Measurements from ENCODE around the gene SPECC1.

SPECC1 gene

GRCh38 chr17:20051624-20052023, 42.5 kb downstream of the SPECC1 start:
- Histone ChIP-seq H3K9me3 (ENCODE audit: control insufficient read depth, low read depth, low read length) (no peaks in the 10 kb centered on the region), H3K27ac (ENCODE audit: low read length) (no peak overlapping the region), H3K27me3 (ENCODE audit: control insufficient read depth, insufficient read depth, low read length) (no peaks in the 10 kb centered on the region), H3K4me3 (ENCODE audit: low read length) (no peak overlapping the region), H3K9ac (ENCODE audit: low read length) (no peak overlapping the region), H3K4me1 (ENCODE audit: control insufficient read depth, low read depth, low read length) (no peaks in the 10 kb centered on the region), H3K36me3 (ENCODE audit: control insufficient read depth, low read depth, low read length) (no peaks in the 10 kb centered on the region)

DNA sequence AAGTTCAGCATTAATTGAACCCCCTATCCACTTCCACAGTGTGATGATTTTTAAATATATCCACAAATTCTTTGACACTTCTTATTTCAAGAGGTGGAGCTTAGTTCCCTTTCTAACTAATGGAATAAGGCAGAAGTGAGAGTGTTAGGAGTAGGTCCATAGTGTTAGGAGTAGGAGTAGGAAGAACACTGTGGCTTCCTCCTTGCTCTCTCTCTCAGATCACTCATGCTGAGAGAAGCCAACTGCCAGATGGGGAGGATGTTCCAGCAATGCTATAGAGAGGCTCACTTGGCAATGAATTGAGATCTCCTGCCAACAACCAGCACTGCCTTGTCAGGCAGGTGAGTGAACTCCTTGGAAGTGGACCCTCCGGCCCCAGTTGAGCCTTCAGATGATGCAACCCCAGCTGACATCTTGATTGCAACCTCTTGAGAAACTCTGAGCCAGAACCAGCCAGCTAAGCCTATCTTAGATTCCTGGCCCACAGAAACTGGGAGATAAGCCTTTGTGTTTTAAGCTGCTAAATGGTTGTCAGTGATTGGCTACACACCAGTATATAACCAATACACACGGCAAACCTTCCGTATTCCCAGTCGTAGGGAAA, 44.3 kb downstream of the SPECC1 start:
- Histone ChIP-seq H3K9ac (ENCODE audit: low read length) (no peak overlapping the region), H3K27me3 (ENCODE audit: control insufficient read depth, insufficient read depth, low read length) (no peaks in the 10 kb centered on the region), H3K4me1 (ENCODE audit: control insufficient read depth, low read depth, low read length) (no peaks in the 10 kb centered on the region), H3K4me3 (ENCODE audit: low read length) (no peak overlapping the region), H3K36me3 (ENCODE audit: control insufficient read depth, low read depth, low read length) (no peaks in the 10 kb centered on the region), H3K9me3 (ENCODE audit: control insufficient read depth, low read depth, low read length) (no peaks in the 10 kb centered on the region), H3K27ac (ENCODE audit: low read length) (no peak overlapping the region)

- no peak overlapping the region for H3K9ac ChIP-seq (ENCODE audit: low read length)
- H3K4me3 ChIP-seq (ENCODE audit: low read length), result no peak overlapping the region
- H3K27me3 ChIP-seq (ENCODE audit: control insufficient read depth, insufficient read depth, low read length), result no peaks in the 10 kb centered on the region
- no peaks in the 10 kb centered on the region for H3K9me3 ChIP-seq (ENCODE audit: control insufficient read depth, low read depth, low read length)
- H3K27ac ChIP-seq (ENCODE audit: low read length), result no peak overlapping the region
- H3K4me1 ChIP-seq (ENCODE audit: control insufficient read depth, low read depth, low read length), result peaks cover 9% of the 10 kb centered on the region
- no peaks in the 10 kb centered on the region for H3K36me3 ChIP-seq (ENCODE audit: control insufficient read depth, low read depth, low read length)
Observed at GRCh38 chr17:20059728-20060188, 50.6 kb downstream of the SPECC1 start.

GRCh38 chr17:20063665-20064648, 54.8 kb downstream of the SPECC1 start:
- H3K9me3 ChIP-seq (ENCODE audit: control insufficient read depth, low read depth, low read length), result no peaks in the 10 kb centered on the region
- no peaks in the 10 kb centered on the region for H3K36me3 ChIP-seq (ENCODE audit: control insufficient read depth, low read depth, low read length)
- no peak overlapping the region for H3K4me3 ChIP-seq (ENCODE audit: low read length)
- no peak overlapping the region for H3K27ac ChIP-seq (ENCODE audit: low read length)
- no peak overlapping the region for H3K9ac ChIP-seq (ENCODE audit: low read length)
- H3K4me1 ChIP-seq (ENCODE audit: control insufficient read depth, low read depth, low read length), result peaks cover 9% of the 10 kb centered on the region
- H3K27me3 ChIP-seq (ENCODE audit: control insufficient read depth, insufficient read depth, low read length), result no peaks in the 10 kb centered on the region

DNA sequence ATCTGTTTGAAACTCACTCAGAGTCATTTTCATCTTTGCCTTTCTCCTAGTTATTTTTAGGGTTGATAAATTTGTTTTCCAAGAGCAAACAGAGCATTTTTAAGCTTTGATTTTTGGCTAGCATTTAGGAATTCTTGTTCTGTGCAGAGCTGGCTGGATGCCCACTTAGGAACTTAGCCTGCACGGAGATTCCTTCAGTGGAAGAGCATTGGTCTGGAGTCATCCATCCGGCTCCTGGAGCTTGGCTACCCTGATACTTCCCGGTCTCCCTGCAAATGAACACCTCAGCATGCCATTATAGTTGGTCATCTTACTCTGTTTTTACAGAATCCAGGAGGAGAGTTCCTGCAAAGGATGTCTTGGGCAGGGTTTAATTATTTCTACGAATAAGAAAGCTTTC, 57.1 kb downstream of the SPECC1 start:
- H3K27ac ChIP-seq (ENCODE audit: low read length), result no peak overlapping the region

GRCh38 chr17:20067711-20068110, 58.6 kb downstream of the SPECC1 start:
- Histone ChIP-seq H3K9ac (ENCODE audit: low read length) (no peak overlapping the region), H3K27me3 (ENCODE audit: control insufficient read depth, insufficient read depth, low read length) (no peaks in the 10 kb centered on the region), H3K9me3 (ENCODE audit: control insufficient read depth, low read depth, low read length) (no peaks in the 10 kb centered on the region), H3K36me3 (ENCODE audit: control insufficient read depth, low read depth, low read length) (no peaks in the 10 kb centered on the region), H3K4me3 (ENCODE audit: low read length) (no peak overlapping the region), H3K4me1 (ENCODE audit: control insufficient read depth, low read depth, low read length) (peaks cover 9% of the 10 kb centered on the region), H3K27ac (ENCODE audit: low read length) (no peak overlapping the region)

More for the DNA sequence above, 57.1 kb downstream of the SPECC1 start:
- H3K4me3 ChIP-seq (ENCODE audit: low read length), result no peak overlapping the region
- H3K9me3 ChIP-seq (ENCODE audit: control insufficient read depth, low read depth, low read length), result no peaks in the 10 kb centered on the region
- H3K27me3 ChIP-seq (ENCODE audit: control insufficient read depth, insufficient read depth, low read length), result no peaks in the 10 kb centered on the region
- H3K9ac ChIP-seq (ENCODE audit: low read length), result no peak overlapping the region
- H3K36me3 ChIP-seq (ENCODE audit: control insufficient read depth, low read depth, low read length), result no peaks in the 10 kb centered on the region
- peaks cover 9% of the 10 kb centered on the region for H3K4me1 ChIP-seq (ENCODE audit: control insufficient read depth, low read depth, low read length)

DNA sequence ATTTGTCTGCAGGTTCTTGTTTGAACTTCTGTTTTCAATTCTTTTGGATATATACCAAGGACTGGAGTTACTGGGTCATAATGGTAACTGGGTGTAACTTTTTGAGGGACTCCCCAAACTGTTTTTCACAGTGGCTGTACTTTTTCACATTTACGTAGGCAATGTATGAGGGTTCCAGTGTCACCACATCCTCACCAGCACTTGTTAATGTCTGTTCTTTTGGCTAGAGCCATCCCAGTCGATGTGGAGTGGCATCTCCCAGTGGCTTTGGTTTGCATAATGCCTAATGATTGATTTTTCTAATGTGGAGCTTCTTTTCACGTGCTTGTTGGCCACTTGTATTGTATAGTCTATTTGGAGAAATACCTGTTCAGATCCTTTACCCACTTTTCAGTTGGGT, 59.3 kb downstream of the SPECC1 start:
- no peaks in the 10 kb centered on the region for H3K36me3 ChIP-seq (ENCODE audit: control insufficient read depth, low read depth, low read length)
- no peak overlapping the region for H3K9ac ChIP-seq (ENCODE audit: low read length)

DNA sequence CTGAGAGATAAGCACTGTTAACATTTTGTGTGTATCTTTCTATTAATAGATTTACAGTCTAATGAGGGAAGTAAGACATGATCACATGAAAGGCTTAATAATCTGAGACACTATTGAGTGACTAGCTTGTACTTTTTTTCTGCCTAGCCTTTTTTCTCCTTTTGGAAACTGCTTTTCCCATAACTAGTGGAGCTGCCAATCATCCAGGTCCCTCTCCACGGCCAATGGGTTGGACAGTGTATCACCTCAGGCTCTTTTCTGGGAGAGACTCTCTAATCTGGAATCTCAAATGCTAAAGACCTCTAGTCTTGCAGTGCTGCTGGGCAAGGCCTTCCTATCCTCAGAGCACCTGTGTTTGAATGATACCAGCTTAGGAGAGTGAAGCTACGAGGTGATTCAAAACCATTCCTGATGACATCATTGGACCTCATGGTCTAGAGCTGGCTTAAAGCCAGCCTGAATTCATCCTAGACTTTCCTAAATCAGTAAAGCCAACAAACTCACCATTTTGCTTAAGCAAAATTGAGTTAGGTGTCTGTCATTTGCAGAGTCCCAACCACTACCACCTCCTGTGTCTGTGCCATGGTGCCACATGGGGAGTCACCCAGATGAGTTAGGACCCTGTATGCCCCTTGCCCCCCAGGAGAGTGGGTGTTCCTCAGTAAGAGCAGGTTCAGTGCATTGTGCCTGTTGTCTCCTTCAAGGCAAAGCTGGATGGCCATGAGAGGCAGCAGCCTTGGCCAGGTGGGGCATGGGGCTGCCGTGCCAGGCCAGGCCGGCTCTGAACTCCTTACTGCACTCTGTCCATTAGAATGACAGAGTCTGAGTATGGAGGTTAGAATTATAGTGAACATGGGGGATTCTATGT, 62.9 kb downstream of the SPECC1 start:
- no peaks in the 10 kb centered on the region for H3K36me3 ChIP-seq (ENCODE audit: control insufficient read depth, low read depth, low read length)
- H3K27me3 ChIP-seq (ENCODE audit: control insufficient read depth, insufficient read depth, low read length), result no peaks in the 10 kb centered on the region
- no peaks in the 10 kb centered on the region for H3K9me3 ChIP-seq (ENCODE audit: control insufficient read depth, low read depth, low read length)
- no peak overlapping the region for H3K27ac ChIP-seq (ENCODE audit: low read length)
- H3K4me3 ChIP-seq (ENCODE audit: low read length), result no peak overlapping the region
- no peak overlapping the region for H3K9ac ChIP-seq (ENCODE audit: low read length)
- H3K4me1 ChIP-seq (ENCODE audit: control insufficient read depth, low read depth, low read length), result no peaks in the 10 kb centered on the region

More for the DNA sequence above, 59.3 kb downstream of the SPECC1 start:
- H3K4me1 ChIP-seq (ENCODE audit: control insufficient read depth, low read depth, low read length), result peaks cover 9% of the 10 kb centered on the region
- H3K4me3 ChIP-seq (ENCODE audit: low read length), result no peak overlapping the region
- no peaks in the 10 kb centered on the region for H3K27me3 ChIP-seq (ENCODE audit: control insufficient read depth, insufficient read depth, low read length)
- no peaks in the 10 kb centered on the region for H3K9me3 ChIP-seq (ENCODE audit: control insufficient read depth, low read depth, low read length)
- H3K27ac ChIP-seq (ENCODE audit: low read length), result no peak overlapping the region

- no peaks in the 10 kb centered on the region for H3K4me1 ChIP-seq (ENCODE audit: control insufficient read depth, low read depth, low read length)
Observed at GRCh38 chr17:20072692-20072992, 63.5 kb downstream of the SPECC1 start.

DNA sequence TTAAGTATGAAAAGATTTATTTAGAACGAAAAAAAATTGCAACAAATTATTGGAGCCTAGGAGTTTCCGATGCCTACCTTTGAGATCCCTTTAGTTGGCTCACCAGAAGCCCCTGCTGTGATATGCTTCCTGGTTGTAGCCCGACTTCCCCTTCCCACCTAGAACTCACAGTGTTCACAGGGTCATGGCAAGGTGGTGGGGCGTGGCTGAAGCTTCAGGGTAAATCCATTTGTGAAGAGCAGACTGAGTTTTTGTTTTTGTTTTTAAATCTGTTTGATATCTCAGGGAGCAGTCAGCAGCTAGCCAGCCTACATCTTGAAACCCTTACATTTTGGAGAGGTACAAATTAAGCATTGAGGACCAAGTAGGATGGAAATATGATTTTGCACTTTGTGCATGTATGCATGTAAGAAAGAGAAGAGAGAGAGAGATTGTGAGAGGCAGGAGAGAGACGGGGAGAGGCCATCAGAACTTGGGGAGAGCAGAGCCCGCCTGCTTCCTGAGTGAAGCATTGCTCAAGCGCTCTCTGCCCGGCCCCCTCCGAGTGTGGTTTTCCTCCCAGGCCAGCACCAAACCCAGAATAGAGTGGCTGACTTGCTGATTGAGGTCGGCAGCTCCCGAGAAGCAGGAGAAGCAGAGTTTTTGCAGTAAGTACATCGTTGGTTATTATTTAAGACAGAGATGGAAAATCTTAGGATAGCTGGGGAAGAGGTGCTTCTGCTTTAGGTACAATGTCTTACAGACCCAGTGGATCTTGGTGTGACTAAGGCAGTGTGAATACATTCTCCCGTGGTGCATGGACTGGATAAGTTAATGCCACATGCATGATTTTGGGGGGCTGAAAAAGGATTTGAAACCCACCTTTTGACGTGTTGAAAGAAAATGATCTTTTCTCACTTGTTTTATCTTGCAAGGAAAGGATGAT, 64.2 kb downstream of the SPECC1 start:
- Histone ChIP-seq H3K4me3 (ENCODE audit: low read length) (no peak overlapping the region), H3K9ac (ENCODE audit: low read length) (no peak overlapping the region)

More at GRCh38 chr17:20072692-20072992, 63.5 kb downstream of the SPECC1 start:
- no peak overlapping the region for H3K4me3 ChIP-seq (ENCODE audit: low read length)
- no peak overlapping the region for H3K9ac ChIP-seq (ENCODE audit: low read length)
- H3K27me3 ChIP-seq (ENCODE audit: control insufficient read depth, insufficient read depth, low read length), result no peaks in the 10 kb centered on the region
- H3K9me3 ChIP-seq (ENCODE audit: control insufficient read depth, low read depth, low read length), result no peaks in the 10 kb centered on the region
- H3K27ac ChIP-seq (ENCODE audit: low read length), result no peak overlapping the region
- no peaks in the 10 kb centered on the region for H3K36me3 ChIP-seq (ENCODE audit: control insufficient read depth, low read depth, low read length)

More for the DNA sequence above, 64.2 kb downstream of the SPECC1 start:
- Histone ChIP-seq H3K27me3 (ENCODE audit: control insufficient read depth, insufficient read depth, low read length) (no peaks in the 10 kb centered on the region), H3K9me3 (ENCODE audit: control insufficient read depth, low read depth, low read length) (no peaks in the 10 kb centered on the region), H3K36me3 (ENCODE audit: control insufficient read depth, low read depth, low read length) (no peaks in the 10 kb centered on the region), H3K4me1 (ENCODE audit: control insufficient read depth, low read depth, low read length) (no peaks in the 10 kb centered on the region), H3K27ac (ENCODE audit: low read length) (no peak overlapping the region)

Measured in iPS-18a (cell line).